ENCODE data around the gene PPP2R5D.

GRCh38 chr6:43016176-43016942 lies 32.0 kb downstream of the PPP2R5D start:
- TF ChIP-seq CTCF (conservative IDR thresholded peaks at IDR 0.05; ENCODE audit: low read length), result no peak
- TF ChIP-seq EZH2phosphoT487 (IDR thresholded peaks at IDR 0.05; ENCODE audit: borderline replicate concordance, low read depth, low read length), result no peak
